ENCODE data around the gene KPNA6. TPM values are rescaled to one million over a fixed set of nuclear protein-coding genes. Genes with fewer than 3 reads are reported as not detected.

Gene KPNA6
- total RNA-seq, 1 experiment from 2014 or later, result 116 TPM

GRCh38 chr1:32201011-32201855 lies 93.4 kb downstream of the KPNA6 start:
- BruUV-seq (replicated peaks), result no TSS peak
- CTCF ChIA-PET, result interaction anchor here (0.5 kb wide), 1 partner anchor 15 kb away, joined by 3 read pairs; no protein-coding TSS in a partner anchor
- ATAC-seq, result peak; percentile 27

DNA sequence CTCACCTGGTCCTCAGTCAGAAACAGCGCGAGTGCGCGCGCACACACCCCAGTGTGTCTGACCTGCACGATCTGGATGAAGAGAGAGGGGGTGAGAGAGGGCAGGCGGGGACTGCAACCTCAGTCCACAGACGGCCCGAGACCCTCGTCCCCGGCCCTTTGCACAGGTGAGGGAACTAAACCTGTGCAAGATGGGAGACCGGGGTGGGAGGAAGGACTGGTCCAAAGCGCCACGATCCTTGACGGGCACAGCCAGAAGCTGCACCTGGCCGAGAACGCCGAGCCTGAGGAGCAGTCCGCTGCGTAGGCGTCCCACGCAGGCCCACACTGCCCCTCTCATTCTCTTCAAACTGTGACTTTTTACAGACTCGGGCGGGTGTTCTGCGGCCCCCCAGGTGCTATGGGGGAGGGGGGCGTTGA lies 97.1 kb downstream of the KPNA6 start:
- POLR2A ChIA-PET, result no interaction called here
- Histone ChIP-seq H3K4me3 (ENCODE audit: low read depth in 2 of 2, low read length in 2 of 2) (peak overlapping the region; percentile 63 to 90), H3K9me3 (ENCODE audit: control insufficient read depth, insufficient read depth, low read depth, low read length) (no peaks in the 10 kb centered on the region), H3K36me3 (ENCODE audit: control insufficient read depth, insufficient read depth, low read length) (no peaks in the 10 kb centered on the region), H3K4me1 (ENCODE audit: control insufficient read depth, insufficient read depth, low read length) (peaks cover 28% of the 10 kb centered on the region), H3K27ac (ENCODE audit: low read length) (peak overlapping the region; percentile 77), H3K27me3 (ENCODE audit: control insufficient read depth, insufficient read depth, low read length) (no peaks in the 10 kb centered on the region)
- no TSS peak for BruUV-seq (replicated peaks)
- CTCF ChIA-PET, result interaction anchor here (0.6 kb wide), 1 partner anchor 54 kb away, joined by 3 read pairs; no protein-coding TSS in a partner anchor
- TF ChIP-seq REST (IDR thresholded peaks at IDR 0.05; ENCODE audit: insufficient read depth in 1 of 2, low read depth in 2 of 2, low read length in 1 of 2) (no peak), SIN3A (IDR thresholded peaks at IDR 0.05; ENCODE audit: borderline replicate concordance, insufficient read depth, low read depth, low read length) (no peak), POLR2AphosphoS5 (IDR thresholded peaks at IDR 0.05; ENCODE audit: low read depth, low read length) (no peak), TCF7L2 (IDR thresholded peaks at IDR 0.05; ENCODE audit: low read depth, low read length) (no peak)
- TF ChIP-seq, protein P1, sequence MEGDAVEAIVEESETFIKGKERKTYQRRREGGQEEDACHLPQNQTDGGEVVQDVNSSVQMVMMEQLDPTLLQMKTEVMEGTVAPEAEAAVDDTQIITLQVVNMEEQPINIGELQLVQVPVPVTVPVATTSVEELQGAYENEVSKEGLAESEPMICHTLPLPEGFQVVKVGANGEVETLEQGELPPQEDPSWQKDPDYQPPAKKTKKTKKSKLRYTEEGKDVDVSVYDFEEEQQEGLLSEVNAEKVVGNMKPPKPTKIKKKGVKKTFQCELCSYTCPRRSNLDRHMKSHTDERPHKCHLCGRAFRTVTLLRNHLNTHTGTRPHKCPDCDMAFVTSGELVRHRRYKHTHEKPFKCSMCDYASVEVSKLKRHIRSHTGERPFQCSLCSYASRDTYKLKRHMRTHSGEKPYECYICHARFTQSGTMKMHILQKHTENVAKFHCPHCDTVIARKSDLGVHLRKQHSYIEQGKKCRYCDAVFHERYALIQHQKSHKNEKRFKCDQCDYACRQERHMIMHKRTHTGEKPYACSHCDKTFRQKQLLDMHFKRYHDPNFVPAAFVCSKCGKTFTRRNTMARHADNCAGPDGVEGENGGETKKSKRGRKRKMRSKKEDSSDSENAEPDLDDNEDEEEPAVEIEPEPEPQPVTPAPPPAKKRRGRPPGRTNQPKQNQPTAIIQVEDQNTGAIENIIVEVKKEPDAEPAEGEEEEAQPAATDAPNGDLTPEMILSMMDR (IDR thresholded peaks at IDR 0.05), result no peak
- in situ Hi-C loops (cut with HindIII; ENCODE audit: low pct_unique_long_range_greater_than_20kb, low sequenced_read_pairs), result no loop called here
- ATAC-seq (peak; percentile 32), DNase-seq (ENCODE audit: low read depth, low spot score) (no peak)
- intact Hi-C loops (cut with micrococcal nuclease; ENCODE audit: unreplicated experiment), result no loop called here

More at GRCh38 chr1:32201011-32201855, 93.4 kb downstream of the KPNA6 start:
- H3K27ac ChIP-seq (ENCODE audit: low read length), result peak overlapping the region; percentile 81
- H3K27me3 ChIP-seq (ENCODE audit: control insufficient read depth, insufficient read depth, low read length), result no peaks in the 10 kb centered on the region
- intact Hi-C loops (cut with micrococcal nuclease; ENCODE audit: unreplicated experiment) (no loop called here), in situ Hi-C loops (cut with HindIII; ENCODE audit: low pct_unique_long_range_greater_than_20kb, low sequenced_read_pairs) (no loop called here)
- H3K4me3 ChIP-seq (ENCODE audit: low read depth in 2 of 2, low read length in 2 of 2), result peak overlapping the region; percentile 60 to 71
- H3K4me1 ChIP-seq (ENCODE audit: control insufficient read depth, insufficient read depth, low read length), result peaks cover 51% of the 10 kb centered on the region
- no peak for TF ChIP-seq SIN3A (IDR thresholded peaks at IDR 0.05; ENCODE audit: borderline replicate concordance, insufficient read depth, low read depth, low read length)
- no peak for TF ChIP-seq REST (IDR thresholded peaks at IDR 0.05; ENCODE audit: insufficient read depth in 1 of 2, low read depth in 2 of 2, low read length in 1 of 2)
- TF ChIP-seq, protein P1 (IDR thresholded peaks at IDR 0.05), result no peak
- POLR2A ChIA-PET, result interaction anchor here (0.5 to 0.7 kb wide), 3 partner anchors 10 to 260 kb away, joined by 3 to 4 read pairs (median 4); no protein-coding TSS in a partner anchor
- no peaks in the 10 kb centered on the region for H3K9me3 ChIP-seq (ENCODE audit: control insufficient read depth, insufficient read depth, low read depth, low read length)
- no peaks in the 10 kb centered on the region for H3K36me3 ChIP-seq (ENCODE audit: control insufficient read depth, insufficient read depth, low read length)
- DNase-seq (ENCODE audit: low read depth, low spot score), result no peak

All from Panc1 (cell line).